SH-SY5Y (cell line): ENCODE measurements around the gene CDH4.

Source experiments
- GATA2 ChIP-seq: IDR thresholded peaks from 2 replicates; pipeline ENCODE4 v1.6.1; 2011; ENCODE audit warnings: mild to moderate bottlenecking, low read depth, low read length
- GATA3 ChIP-seq: IDR thresholded peaks from 2 replicates; pipeline ENCODE4 v1.6.1; 2011; ENCODE audit warnings: low read depth, mild to moderate bottlenecking, low read length, moderate library complexity

DNA sequence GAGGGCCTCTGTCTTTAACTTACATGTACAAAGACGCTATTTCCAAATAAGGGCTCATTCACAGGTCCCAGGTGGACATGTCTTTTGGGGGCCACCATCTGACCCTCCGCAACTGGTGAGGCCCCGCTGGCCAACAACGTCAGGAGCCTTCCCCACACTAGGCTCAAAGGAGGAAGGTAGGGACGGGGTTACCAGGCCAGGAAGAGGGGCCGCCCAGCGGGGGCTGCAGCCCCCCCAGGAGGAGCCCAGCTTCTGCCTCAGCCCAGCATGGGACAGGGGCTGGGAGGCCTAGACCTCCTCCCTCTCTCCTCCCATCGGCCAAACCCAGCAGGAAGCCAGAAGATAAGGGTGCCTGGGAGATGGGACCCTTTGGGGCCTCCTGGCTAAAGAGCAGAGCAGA is 670.9 kb downstream of the CDH4 start:
- TF ChIP-seq GATA2, result no peak
- no peak for TF ChIP-seq GATA3
